NB4 (cell line): ENCODE data around the gene HOXC4.
"Not testable (repeated sequence)": the region's sequence is repeated elsewhere in the genome, so short reads cannot be mapped to it uniquely, and the experiment has no call there.

Experiments used
- DNase-seq: peaks from one replicate; pipeline ENCODE4 v3.0.0; 2010; ENCODE audit warnings: low read depth
- H3K4me3 ChIP-seq: one replicate; pipeline ENCODE4 v1.5.1; 2011; ENCODE audit warnings: mild to moderate bottlenecking, low read depth, low read length, moderate library complexity
- MYC ChIP-seq: IDR thresholded peaks from 2 replicates; pipeline ENCODE4 v1.6.1; 2011; ENCODE audit warnings: low read depth, low read length
- POLR2A ChIP-seq: IDR thresholded peaks from 2 replicates; pipeline ENCODE4 v1.6.1; 2011; ENCODE audit warnings: mild to moderate bottlenecking; ENCODE audit not compliant: insufficient read length; ENCODE audit errors: extremely low read depth
- TF ChIP-seq, protein P1 (sequence below): IDR thresholded peaks from one replicate; pipeline ENCODE4 v1.5.1; 2012; ENCODE audit warnings: low read depth, low read length
- TF ChIP-seq, protein P2 (sequence below): IDR thresholded peaks from 2 replicates; pipeline ENCODE4 v1.6.1; 2011; ENCODE audit warnings: low read depth, low read length

The HOXC4 gene

DNA sequence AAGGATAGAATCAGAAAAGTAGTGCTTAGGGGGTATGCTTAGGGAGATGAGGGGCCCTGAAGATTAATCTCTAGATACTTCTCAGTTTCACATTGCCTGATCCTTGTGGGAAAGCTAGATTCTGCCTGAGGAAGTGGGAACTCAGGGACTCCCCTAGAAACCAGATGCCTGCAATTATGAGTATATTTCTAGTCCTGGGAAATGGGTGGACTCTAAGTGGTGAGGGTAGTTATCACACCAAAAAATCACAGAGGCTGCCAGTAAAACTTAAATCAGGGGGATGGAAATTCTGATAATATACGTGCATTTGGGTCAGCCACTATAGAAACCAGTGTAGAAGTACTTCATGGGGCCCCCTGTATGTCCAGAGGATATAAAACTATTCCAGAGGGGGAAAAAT lies 18.3 kb downstream of the HOXC4 start:
- no peak for DNase-seq
- H3K4me3 ChIP-seq = no peak overlapping the region
- TF ChIP-seq MYC = no peak
- TF ChIP-seq, protein P1, sequence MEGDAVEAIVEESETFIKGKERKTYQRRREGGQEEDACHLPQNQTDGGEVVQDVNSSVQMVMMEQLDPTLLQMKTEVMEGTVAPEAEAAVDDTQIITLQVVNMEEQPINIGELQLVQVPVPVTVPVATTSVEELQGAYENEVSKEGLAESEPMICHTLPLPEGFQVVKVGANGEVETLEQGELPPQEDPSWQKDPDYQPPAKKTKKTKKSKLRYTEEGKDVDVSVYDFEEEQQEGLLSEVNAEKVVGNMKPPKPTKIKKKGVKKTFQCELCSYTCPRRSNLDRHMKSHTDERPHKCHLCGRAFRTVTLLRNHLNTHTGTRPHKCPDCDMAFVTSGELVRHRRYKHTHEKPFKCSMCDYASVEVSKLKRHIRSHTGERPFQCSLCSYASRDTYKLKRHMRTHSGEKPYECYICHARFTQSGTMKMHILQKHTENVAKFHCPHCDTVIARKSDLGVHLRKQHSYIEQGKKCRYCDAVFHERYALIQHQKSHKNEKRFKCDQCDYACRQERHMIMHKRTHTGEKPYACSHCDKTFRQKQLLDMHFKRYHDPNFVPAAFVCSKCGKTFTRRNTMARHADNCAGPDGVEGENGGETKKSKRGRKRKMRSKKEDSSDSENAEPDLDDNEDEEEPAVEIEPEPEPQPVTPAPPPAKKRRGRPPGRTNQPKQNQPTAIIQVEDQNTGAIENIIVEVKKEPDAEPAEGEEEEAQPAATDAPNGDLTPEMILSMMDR = no peak
- TF ChIP-seq, protein P2, sequence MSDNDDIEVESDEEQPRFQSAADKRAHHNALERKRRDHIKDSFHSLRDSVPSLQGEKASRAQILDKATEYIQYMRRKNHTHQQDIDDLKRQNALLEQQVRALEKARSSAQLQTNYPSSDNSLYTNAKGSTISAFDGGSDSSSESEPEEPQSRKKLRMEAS = no peak
- TF ChIP-seq POLR2A = no peak

DNA sequence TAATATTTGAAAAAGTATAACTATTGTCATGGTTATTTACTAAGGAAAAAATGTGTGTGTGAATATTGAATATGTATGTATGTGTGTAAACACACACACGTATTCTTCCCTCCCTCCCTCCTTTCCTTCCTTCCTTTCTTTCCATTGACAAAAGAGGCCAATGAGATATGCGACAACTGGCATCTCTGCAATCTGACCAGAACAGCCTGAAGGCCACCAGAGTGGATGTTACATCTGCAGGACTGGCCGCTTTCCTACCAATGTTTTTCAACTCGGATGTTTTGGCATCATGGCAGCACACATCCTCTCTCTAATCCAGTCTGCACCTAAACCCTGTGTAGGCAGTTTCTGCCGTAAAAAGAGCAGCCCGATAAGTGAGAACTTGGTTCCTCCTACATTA lies 20.7 kb downstream of the HOXC4 start:
- TF ChIP-seq POLR2A (no peak), MYC (no peak)
- TF ChIP-seq, protein P2 = no peak
- TF ChIP-seq, protein P1 = no peak
- DNase-seq = no peak
- H3K4me3 ChIP-seq = no peak overlapping the region

DNA sequence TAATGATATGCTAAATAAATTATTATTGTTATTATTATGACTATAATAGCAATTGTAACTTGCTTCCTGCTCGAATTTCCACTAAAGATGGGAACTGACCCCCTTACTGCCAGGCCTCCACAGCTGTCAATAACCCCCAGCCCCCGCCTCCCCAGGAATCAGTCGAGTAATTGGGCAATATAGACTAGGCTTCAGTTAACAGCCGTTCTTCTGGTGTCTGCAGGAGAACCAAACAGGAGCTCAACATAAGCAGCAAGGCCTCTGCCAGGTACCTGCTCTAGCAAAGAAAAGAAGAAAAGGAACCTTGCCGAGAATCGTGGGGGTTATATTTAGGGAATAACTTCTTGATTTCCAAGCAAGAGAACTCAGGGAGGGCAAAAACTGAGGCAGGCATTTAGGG lies 21.8 kb downstream of the HOXC4 start:
- TF ChIP-seq POLR2A (no peak), MYC (no peak)
- TF ChIP-seq, protein P2 = no peak
- TF ChIP-seq, protein P1 = no peak
- DNase-seq = peak; percentile 32
- H3K4me3 ChIP-seq = no peak overlapping the region

DNA sequence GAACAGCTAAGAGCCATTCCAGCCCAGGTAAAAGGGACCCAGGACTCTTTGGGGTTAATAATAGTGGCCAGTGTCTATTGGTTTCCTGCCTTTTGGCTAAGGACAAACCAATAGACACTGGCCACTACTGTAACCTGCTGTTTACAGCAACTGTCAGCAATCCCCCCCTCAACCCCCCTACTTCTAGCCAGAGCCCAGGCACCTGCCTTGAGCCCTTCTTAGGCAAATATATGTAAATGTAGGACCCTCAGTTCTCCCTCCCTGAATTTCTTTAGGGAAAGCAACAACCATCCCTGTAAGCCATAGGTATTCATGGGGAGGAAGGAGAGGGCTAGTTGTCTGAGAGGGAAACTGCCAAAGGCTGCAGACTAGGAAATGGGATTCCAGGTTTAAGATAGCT lies 22.3 kb downstream of the HOXC4 start:
- no peak overlapping the region for H3K4me3 ChIP-seq
- no peak for DNase-seq
- TF ChIP-seq, protein P1 = no peak
- TF ChIP-seq MYC (no peak), POLR2A (no peak)
- TF ChIP-seq, protein P2 = no peak

DNA sequence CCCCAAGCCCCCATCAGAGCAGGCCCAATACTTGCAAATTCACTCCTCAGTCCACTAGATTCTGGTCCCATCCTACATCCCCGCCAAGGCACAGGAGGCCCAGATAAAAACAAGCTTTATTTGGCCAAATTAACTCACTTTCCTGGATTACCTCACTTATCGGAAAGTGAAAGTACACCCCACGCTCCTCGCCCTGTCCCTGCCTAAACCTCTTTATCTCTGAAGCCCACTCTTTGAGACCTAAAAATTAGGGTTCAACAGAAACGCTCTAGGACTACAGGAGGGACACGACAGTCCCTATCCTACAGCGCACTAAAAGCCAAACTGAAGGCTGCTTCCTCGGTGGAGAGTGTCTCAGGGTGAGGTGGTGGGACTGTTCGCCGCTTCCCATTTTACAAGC lies 24.2 kb downstream of the HOXC4 start:
- not testable (repeated sequence) for H3K4me3 ChIP-seq, DNase-seq

DNA sequence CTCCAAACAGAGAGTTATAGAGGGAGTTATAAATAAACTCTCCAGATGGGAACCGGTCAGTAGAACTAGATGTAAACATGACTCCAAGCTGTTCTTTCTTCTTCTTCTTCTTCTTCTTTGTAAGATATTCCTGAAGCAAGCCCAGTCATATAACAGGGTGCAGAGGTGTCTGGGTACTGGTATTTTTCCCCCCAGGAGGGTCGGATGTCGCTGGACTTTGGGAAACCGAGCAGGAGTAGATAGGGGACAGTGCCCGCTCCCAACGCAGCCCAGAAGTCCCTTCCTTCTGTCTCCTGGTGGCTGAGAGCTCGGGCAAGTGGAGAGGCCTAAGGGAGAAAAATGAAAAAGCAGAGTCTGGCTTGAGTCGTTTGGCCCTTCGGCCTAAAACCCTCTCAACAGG lies 25.5 kb downstream of the HOXC4 start:
- H3K4me3 ChIP-seq, DNase-seq: not testable (repeated sequence)

DNA sequence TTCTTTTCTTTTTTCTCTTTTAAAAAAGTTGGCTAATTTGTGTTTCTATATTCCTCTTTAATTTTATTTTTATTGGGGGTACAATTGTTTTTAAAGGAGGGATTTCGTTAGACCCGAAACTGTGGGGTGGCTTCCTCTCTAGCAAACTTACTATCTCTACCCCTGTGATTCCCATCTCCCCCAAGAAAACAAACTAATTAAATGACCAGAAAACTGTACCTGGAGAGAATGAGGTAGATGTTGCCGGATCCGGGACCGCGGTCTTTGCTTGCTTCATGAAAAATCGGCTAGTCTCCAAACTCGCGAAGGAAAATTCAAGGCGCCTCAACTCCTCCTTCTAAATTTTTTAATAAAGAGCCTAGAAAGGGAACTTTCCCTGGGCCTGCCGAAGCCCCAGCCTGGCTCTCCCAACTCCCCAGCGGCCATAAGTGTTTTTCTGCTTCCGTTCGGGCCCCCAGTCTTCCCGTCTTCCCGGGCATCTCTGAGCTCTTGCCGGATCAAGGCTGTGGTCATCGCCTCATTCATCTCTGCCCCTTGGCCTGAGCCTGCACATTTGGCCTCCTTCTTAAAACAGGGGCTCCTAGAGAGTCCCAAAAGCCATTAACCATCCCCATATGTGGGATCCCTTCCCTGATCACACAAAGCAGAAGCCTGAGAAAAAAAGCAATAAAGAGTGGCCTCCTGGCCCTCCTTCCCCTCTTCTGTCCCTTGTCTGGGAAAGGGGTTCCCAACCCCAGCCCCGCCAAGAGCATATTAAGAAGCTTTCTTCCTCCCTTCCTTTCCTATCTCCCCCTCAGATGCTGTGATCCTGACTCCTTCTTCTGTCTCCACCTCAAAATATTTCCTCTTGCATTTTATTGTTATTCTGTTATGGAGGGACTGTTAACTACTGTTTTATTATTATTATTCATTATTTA lies 26.6 kb downstream of the HOXC4 start:
- DNase-seq, H3K4me3 ChIP-seq: not testable (repeated sequence)

DNA sequence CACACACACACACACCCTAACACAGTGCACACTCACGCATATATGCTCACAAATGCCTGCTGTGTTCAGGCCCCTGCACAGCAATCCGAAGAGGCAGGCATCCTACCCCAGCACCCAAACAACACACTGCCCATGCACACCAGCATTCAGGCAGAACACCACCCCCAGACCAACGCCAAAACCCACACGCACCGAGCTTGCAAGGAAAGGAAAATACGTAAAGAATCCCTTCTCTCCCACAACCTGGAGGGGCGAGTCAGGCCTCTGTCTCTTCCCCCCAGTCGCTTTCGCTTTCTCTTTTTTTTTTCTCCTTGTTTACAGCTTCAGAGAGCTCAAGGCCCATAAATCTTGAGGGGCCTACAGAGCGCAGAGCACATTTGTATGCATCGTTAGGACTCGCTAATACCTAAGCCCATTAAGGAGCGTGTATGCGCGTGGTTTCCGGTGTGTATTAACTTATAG lies 27.4 kb downstream of the HOXC4 start:
- not testable (repeated sequence) for DNase-seq, H3K4me3 ChIP-seq

DNA sequence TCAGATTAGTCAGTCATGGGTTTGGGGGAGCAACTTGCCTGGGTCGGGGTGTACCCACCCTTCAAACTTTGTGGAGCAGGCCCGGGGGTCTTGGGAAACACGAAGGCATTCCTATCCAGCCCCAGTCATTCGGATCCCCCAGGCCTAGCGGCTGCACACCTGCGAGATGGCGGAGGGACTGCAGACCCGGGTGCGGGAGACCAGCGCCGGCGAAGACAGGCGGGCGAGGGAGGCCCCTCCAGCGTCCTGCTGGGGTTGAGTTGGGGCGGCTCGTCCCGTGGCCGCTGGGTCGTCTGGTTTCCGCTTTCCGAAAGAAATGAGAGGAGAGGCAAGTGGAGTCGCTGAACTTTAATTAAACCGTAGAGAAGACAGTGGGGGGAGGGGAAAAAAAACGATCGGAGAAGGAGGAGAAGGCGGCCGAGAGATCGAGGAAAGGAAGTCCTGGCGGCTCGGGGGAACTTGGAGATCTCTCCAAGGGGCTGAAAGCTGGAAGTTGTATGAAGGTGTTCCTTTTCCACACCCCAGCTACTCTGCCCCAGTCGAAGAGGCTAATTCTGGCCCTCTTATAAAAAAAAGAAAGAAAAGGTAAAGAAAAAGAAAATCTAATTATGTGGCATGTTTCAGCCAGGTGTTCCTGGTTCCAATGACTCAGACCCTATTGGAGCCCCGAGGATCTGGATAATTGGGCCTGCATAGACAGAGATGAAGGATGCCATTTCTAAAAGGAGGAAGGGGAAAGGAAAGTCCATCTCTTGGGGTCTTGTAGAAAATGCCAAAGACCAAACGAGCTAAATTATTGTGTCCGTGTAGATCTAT lies 28.2 kb downstream of the HOXC4 start:
- not testable (repeated sequence) for H3K4me3 ChIP-seq, DNase-seq
